ENCODE results near the gene RAB11FIP4.

RAB11FIP4 gene

GRCh38 chr17:31528291-31528874, 136.9 kb downstream of the RAB11FIP4 start (continued):
- no peak for TF ChIP-seq ZSCAN4 (tag by site-specific recombination; IDR thresholded peaks at IDR 0.05)
- TF ChIP-seq ZNF707 (tag by site-specific recombination; IDR thresholded peaks at IDR 0.05), result no peak
- TF ChIP-seq GLI2 (tag by site-specific recombination; IDR thresholded peaks at IDR 0.05; ENCODE audit: borderline replicate concordance, low read depth), result no peak

GRCh38 chr17:31529841-31530251, 138.4 kb downstream of the RAB11FIP4 start:
- peaks cover 0 to 26% of the 10 kb centered on the region in 2 experiments; a peak in 1 of 3 replicates for H3K36me3 ChIP-seq (ENCODE audit: control insufficient read depth in 2 of 2, insufficient read depth in 1 of 2, low read length in 2 of 2)
- H3K4me1 ChIP-seq (ENCODE audit: control insufficient read depth, insufficient read depth, low read length), result peaks cover 12% of the 10 kb centered on the region
- no peaks in the 10 kb centered on the region for H3K9me3 ChIP-seq (ENCODE audit: control insufficient read depth, insufficient read depth, low read depth, low read length)
- no peak for TF ChIP-seq MYNN (tag by site-specific recombination; IDR thresholded peaks at IDR 0.05; ENCODE audit: borderline replicate concordance)
- TF ChIP-seq ZNF677 (tag by site-specific recombination; IDR thresholded peaks at IDR 0.05), result no peak
- no peak for TF ChIP-seq BCL11A (tag by site-specific recombination; IDR thresholded peaks at IDR 0.05; ENCODE audit: low read depth)
- TF ChIP-seq ZBTB6 (tag by site-specific recombination; IDR thresholded peaks at IDR 0.05), result no peak
- TF ChIP-seq ZNF704 (tag by site-specific recombination; IDR thresholded peaks at IDR 0.05), result no peak
- TF ChIP-seq ZNF791 (tag by site-specific recombination; IDR thresholded peaks at IDR 0.05), result no peak
- TF ChIP-seq ZNF274 (IDR thresholded peaks at IDR 0.05; ENCODE audit: low read length), result no peak
- TF ChIP-seq ZNF274 (tag by site-specific recombination; IDR thresholded peaks at IDR 0.05; ENCODE audit: borderline replicate concordance), result no peak
- TF ChIP-seq ZNF560 (tag by site-specific recombination; IDR thresholded peaks at IDR 0.05; ENCODE audit: borderline replicate concordance), result no peak
- no peak for TF ChIP-seq KLF17 (tag by site-specific recombination; IDR thresholded peaks at IDR 0.05)
- no peak for TF ChIP-seq ZFP3 (tag by site-specific recombination; IDR thresholded peaks at IDR 0.05; ENCODE audit: low read depth)
- TF ChIP-seq RBAK (tag by site-specific recombination; IDR thresholded peaks at IDR 0.05), result no peak
- no peak for TF ChIP-seq ZBTB20 (tag by site-specific recombination; IDR thresholded peaks at IDR 0.05)
- no peak for TF ChIP-seq ZNF155 (tag by site-specific recombination; IDR thresholded peaks at IDR 0.05)
- TF ChIP-seq SCRT2 (tag by site-specific recombination; IDR thresholded peaks at IDR 0.05), result no peak
- no peak overlapping the region for H3K4me3 ChIP-seq (ENCODE audit: low read depth, low read length)
- no peak overlapping the region for H3K27ac ChIP-seq (ENCODE audit: extremely low read depth, low read depth, low read length)
- ChIA-PET POLR2A (no interaction called here), CTCF (interaction anchor here (0.7 to 1.0 kb wide), 2 partner anchors 12 to 124 kb away, joined by 3 read pairs; no protein-coding TSS in a partner anchor)

- CTCF ChIA-PET, result interaction anchor here (0.6 to 1.4 kb wide), 5 partner anchors 12 to 185 kb away, joined by 3 to 4 read pairs (median 3); no protein-coding TSS in a partner anchor
- H3K9me3 ChIP-seq (ENCODE audit: control insufficient read depth, insufficient read depth, low read depth, low read length), result no peaks in the 10 kb centered on the region
- POLR2A ChIA-PET, result no interaction called here
- peaks cover 12% of the 10 kb centered on the region for H3K4me1 ChIP-seq (ENCODE audit: control insufficient read depth, insufficient read depth, low read length)
- peaks cover 0 to 26% of the 10 kb centered on the region in 2 experiments; a peak in 1 of 3 replicates for H3K36me3 ChIP-seq (ENCODE audit: control insufficient read depth in 2 of 2, insufficient read depth in 1 of 2, low read length in 2 of 2)
- H3K4me3 ChIP-seq (ENCODE audit: low read depth, low read length), result no peak overlapping the region
- H3K27ac ChIP-seq (ENCODE audit: extremely low read depth, low read depth, low read length), result no peak overlapping the region
- TF ChIP-seq KLF17 (tag by site-specific recombination; IDR thresholded peaks at IDR 0.05) (no peak), ZNF521 (tag by site-specific recombination; IDR thresholded peaks at IDR 0.05) (no peak), ZNF391 (tag by site-specific recombination; IDR thresholded peaks at IDR 0.05; ENCODE audit: borderline replicate concordance, low read depth) (no peak), KLF1 (tag by site-specific recombination; IDR thresholded peaks at IDR 0.05) (no peak), ZBTB10 (tag by site-specific recombination; IDR thresholded peaks at IDR 0.05) (no peak), ZNF292 (tag by site-specific recombination; IDR thresholded peaks at IDR 0.05; ENCODE audit: borderline replicate concordance, low read depth) (no peak), ZNF792 (tag by site-specific recombination; IDR thresholded peaks at IDR 0.05) (no peak), KLF8 (tag by site-specific recombination; IDR thresholded peaks at IDR 0.05) (no peak)
Measured at GRCh38 chr17:31530391-31530985, 139.0 kb downstream of the RAB11FIP4 start.

Data from HEK293 (cell line).